Measurements from ENCODE around the gene ASB3. TPM values are rescaled to one million over a fixed set of nuclear protein-coding genes. Genes with fewer than 3 reads are reported as not detected.

Gene ASB3
- total RNA-seq, 1 donor from 2014 or later, result 27.7 TPM

DNA sequence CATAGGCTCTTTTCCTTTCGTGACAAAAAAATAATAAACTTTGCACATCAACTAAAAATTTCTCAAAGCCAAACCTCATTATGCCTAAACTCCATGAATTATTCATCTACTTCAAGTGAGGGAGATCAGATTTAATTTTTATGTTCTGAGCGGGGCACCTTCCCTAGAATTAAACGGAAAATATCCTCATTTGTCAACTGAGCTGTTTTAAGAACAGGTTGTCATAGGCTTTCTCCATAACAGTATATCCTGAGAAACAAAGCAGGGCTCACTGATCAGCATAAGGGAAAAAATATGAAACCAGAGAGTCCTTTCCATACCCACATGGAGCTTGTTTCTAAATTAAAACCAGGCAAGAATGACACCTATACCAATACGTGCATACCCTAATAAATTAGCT lies 150.6 kb downstream of the ASB3 start:
- Histone ChIP-seq H3K4me1 (ENCODE audit: control insufficient read depth in 3 of 3, insufficient read depth in 3 of 3, low read length in 3 of 3) (no peaks in the 10 kb centered on the region), H3K4me3 (ENCODE audit: low read length in 3 of 3) (no peak overlapping the region), H3K27me3 (ENCODE audit: control insufficient read depth in 3 of 3, insufficient read depth in 3 of 3, low read length in 3 of 3) (no peaks in the 10 kb centered on the region), H3K36me3 (ENCODE audit: control insufficient read depth in 3 of 3, insufficient read depth in 3 of 3, low read length in 3 of 3) (no peaks in the 10 kb centered on the region), H3K9me3 (ENCODE audit: control insufficient read depth in 3 of 3, low read length in 3 of 3) (no peaks in the 10 kb centered on the region), H3K27ac (ENCODE audit: low read depth, low read length) (no peak overlapping the region), H3K9ac (ENCODE audit: low read depth in 1 of 3, low read length in 3 of 3) (no peak overlapping the region)

DNA sequence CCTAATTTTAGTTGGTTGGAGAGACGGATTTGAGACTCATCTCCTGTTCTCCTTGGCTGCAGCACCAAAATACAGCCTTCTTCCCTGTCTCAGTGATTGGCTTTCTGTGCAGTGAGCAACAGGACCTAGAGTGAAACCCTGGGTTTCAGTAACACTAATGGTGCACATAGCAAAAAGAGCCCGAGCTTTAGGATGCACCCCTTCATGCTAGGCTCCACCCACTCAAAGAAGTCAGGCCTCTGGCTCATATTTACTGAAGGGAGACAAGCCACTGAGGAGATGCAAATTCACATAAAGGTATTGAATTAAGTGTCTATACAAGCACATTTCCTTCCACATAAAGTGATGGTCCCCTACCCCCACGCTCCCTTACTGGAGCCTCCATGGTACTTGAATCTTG lies 151.1 kb downstream of the ASB3 start:
- H3K9me3 ChIP-seq (ENCODE audit: control insufficient read depth in 3 of 3, low read length in 3 of 3), result no peaks in the 10 kb centered on the region
- H3K36me3 ChIP-seq (ENCODE audit: control insufficient read depth in 3 of 3, insufficient read depth in 3 of 3, low read length in 3 of 3), result no peaks in the 10 kb centered on the region
- no peak overlapping the region for H3K9ac ChIP-seq (ENCODE audit: low read depth in 1 of 3, low read length in 3 of 3)
- H3K27me3 ChIP-seq (ENCODE audit: control insufficient read depth in 3 of 3, insufficient read depth in 3 of 3, low read length in 3 of 3), result no peaks in the 10 kb centered on the region
- no peaks in the 10 kb centered on the region for H3K4me1 ChIP-seq (ENCODE audit: control insufficient read depth in 3 of 3, insufficient read depth in 3 of 3, low read length in 3 of 3)
- no peak overlapping the region for H3K4me3 ChIP-seq (ENCODE audit: low read length in 3 of 3)
- H3K27ac ChIP-seq (ENCODE audit: low read depth, low read length), result no peak overlapping the region

DNA sequence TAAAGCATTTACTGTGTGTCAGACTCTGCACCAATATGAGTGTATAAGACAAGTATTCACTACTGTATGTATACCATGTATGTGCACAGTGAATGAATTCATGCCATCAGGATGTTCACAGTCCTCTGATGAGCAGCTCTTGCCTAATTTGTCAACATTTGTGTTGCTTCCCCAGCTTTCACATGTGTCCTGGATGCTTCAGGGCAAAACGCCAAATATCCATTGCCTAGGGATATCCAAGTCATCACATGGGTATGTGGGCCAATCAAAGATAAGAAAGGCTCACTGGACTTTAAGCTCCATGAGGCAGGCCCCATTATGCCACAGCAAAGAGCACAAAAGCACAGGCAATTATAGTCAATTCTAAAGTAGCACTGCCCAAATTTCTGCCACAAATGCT lies 153.3 kb downstream of the ASB3 start:
- H3K4me3 ChIP-seq (ENCODE audit: low read length in 3 of 3), result no peak overlapping the region
- H3K27ac ChIP-seq (ENCODE audit: low read depth, low read length), result no peak overlapping the region
- no peaks in the 10 kb centered on the region for H3K9me3 ChIP-seq (ENCODE audit: control insufficient read depth in 3 of 3, low read length in 3 of 3)
- no peaks in the 10 kb centered on the region for H3K4me1 ChIP-seq (ENCODE audit: control insufficient read depth in 3 of 3, insufficient read depth in 3 of 3, low read length in 3 of 3)
- no peak overlapping the region for H3K9ac ChIP-seq (ENCODE audit: low read depth in 1 of 3, low read length in 3 of 3)
- no peaks in the 10 kb centered on the region for H3K36me3 ChIP-seq (ENCODE audit: control insufficient read depth in 3 of 3, insufficient read depth in 3 of 3, low read length in 3 of 3)
- H3K27me3 ChIP-seq (ENCODE audit: control insufficient read depth in 3 of 3, insufficient read depth in 3 of 3, low read length in 3 of 3), result no peaks in the 10 kb centered on the region

DNA sequence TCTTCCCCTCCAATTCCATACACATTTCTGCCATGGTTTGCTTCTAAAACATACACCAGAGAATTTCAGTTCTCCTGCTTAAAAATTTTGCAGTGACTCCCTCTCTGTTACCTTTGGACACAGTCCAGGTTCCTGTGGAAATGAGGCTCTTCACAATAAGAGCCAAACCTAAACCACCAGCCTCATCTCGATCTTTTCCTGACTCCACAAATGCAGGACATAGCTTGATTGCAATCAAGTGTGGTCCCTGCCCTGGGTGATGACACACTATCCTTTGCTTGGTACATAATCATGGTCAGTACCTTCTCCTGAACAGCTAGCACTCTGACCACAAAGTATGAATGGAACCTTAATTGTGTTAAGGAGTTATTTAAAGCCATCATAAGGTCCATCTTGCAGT lies 154.0 kb downstream of the ASB3 start:
- Histone ChIP-seq H3K36me3 (ENCODE audit: control insufficient read depth in 3 of 3, insufficient read depth in 3 of 3, low read length in 3 of 3) (no peaks in the 10 kb centered on the region), H3K9me3 (ENCODE audit: control insufficient read depth in 3 of 3, low read length in 3 of 3) (no peaks in the 10 kb centered on the region), H3K9ac (ENCODE audit: low read depth in 1 of 3, low read length in 3 of 3) (no peak overlapping the region), H3K4me1 (ENCODE audit: control insufficient read depth in 3 of 3, insufficient read depth in 3 of 3, low read length in 3 of 3) (no peaks in the 10 kb centered on the region), H3K27me3 (ENCODE audit: control insufficient read depth in 3 of 3, insufficient read depth in 3 of 3, low read length in 3 of 3) (no peaks in the 10 kb centered on the region), H3K27ac (ENCODE audit: low read depth, low read length) (no peak overlapping the region), H3K4me3 (ENCODE audit: low read length in 3 of 3) (no peak overlapping the region)

DNA sequence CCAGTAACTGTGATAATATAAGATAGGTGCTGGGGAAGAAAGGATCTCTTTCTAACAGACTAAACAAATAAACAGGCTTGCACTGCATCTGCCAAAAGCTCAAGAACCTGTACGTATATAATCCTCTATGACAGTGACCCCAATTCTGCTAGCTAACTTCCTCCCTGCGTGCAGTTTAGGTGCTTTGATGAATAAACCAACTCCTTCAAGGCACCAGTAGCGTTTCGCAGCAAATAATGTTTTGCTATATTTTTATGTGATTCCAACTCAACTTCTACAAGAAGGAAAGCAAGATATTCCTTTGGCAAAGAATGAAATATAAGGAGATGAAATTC lies 154.7 kb downstream of the ASB3 start:
- Histone ChIP-seq H3K36me3 (ENCODE audit: control insufficient read depth in 3 of 3, insufficient read depth in 3 of 3, low read length in 3 of 3) (no peaks in the 10 kb centered on the region), H3K27me3 (ENCODE audit: control insufficient read depth in 3 of 3, insufficient read depth in 3 of 3, low read length in 3 of 3) (no peaks in the 10 kb centered on the region), H3K27ac (ENCODE audit: low read depth, low read length) (no peak overlapping the region), H3K4me3 (ENCODE audit: low read length in 3 of 3) (no peak overlapping the region), H3K9ac (ENCODE audit: low read depth in 1 of 3, low read length in 3 of 3) (no peak overlapping the region), H3K9me3 (ENCODE audit: control insufficient read depth in 3 of 3, low read length in 3 of 3) (no peaks in the 10 kb centered on the region), H3K4me1 (ENCODE audit: control insufficient read depth in 3 of 3, insufficient read depth in 3 of 3, low read length in 3 of 3) (no peaks in the 10 kb centered on the region)

DNA sequence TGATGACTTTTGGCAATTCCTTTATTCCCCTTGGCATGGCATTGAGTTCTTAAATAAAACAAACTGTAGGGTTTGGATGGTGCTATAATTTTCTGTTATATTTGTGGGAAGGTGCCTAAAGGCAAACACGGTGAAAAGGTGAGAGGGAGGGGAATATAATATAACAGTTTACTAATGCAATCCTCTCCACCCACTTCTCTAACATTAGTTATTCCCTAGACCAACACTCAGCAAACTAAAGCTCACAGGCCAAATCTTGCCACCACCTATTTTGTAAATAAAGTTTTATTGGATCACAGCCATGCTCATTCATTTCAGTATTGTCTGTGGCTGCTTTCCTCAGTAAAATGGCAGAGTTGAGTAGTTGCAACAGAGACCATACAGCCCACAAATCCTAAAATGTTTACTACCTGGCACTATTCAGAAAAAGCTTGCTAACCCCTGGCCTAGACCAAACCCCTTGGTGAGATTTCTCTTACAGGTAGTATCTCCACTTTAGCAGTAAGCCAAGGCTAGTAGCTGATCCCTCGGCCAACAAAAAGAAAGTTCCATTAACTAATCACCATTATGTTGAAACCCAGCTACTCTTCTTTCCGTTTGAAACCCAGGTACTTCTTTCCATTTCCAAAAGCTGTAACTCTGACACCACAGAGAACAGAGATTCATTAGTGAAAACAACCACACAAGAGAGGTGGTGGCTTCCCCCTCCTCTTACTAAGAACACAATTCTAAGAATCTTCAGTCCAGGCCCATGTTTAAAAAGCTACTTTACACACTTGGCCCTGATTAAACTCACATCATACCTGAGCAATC lies 155.2 kb downstream of the ASB3 start:
- H3K27ac ChIP-seq (ENCODE audit: low read depth, low read length), result no peak overlapping the region
- H3K4me1 ChIP-seq (ENCODE audit: control insufficient read depth in 3 of 3, insufficient read depth in 3 of 3, low read length in 3 of 3), result no peaks in the 10 kb centered on the region
- no peak overlapping the region for H3K9ac ChIP-seq (ENCODE audit: low read depth in 1 of 3, low read length in 3 of 3)
- no peaks in the 10 kb centered on the region for H3K9me3 ChIP-seq (ENCODE audit: control insufficient read depth in 3 of 3, low read length in 3 of 3)
- no peaks in the 10 kb centered on the region for H3K36me3 ChIP-seq (ENCODE audit: control insufficient read depth in 3 of 3, insufficient read depth in 3 of 3, low read length in 3 of 3)
- no peak overlapping the region for H3K4me3 ChIP-seq (ENCODE audit: low read length in 3 of 3)
- H3K27me3 ChIP-seq (ENCODE audit: control insufficient read depth in 3 of 3, insufficient read depth in 3 of 3, low read length in 3 of 3), result no peaks in the 10 kb centered on the region

DNA sequence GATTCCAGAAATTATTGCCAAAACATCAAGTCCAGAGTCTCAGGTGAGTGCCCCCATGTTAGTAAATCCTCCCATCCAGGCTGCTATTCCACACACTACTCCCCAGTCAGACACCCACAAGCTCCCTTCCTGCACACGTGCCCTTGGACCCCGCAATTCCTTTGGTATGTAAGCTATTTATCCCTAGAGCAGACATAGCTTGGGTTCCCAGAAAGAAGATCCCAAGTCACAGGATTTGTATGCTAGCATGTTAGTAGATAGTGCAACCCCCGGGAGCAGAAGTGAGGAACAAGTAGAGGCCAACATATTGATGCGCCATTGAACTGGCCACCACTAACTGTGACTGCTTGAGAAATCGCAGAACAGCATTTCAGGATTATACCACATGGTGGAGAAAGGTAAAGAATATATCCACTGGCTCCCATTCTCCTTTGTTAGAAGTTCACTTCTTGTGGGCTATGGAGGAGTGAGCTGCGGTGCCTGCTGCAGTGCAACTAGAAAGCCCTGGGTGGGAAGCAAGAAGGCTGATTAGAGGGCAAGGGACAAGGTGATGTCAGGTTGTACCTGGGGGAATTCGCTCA lies 156.6 kb downstream of the ASB3 start:
- no peak overlapping the region for H3K9ac ChIP-seq (ENCODE audit: low read depth in 1 of 3, low read length in 3 of 3)
- no peaks in the 10 kb centered on the region for H3K27me3 ChIP-seq (ENCODE audit: control insufficient read depth in 3 of 3, insufficient read depth in 3 of 3, low read length in 3 of 3)
- no peaks in the 10 kb centered on the region for H3K36me3 ChIP-seq (ENCODE audit: control insufficient read depth in 3 of 3, insufficient read depth in 3 of 3, low read length in 3 of 3)
- no peak overlapping the region for H3K4me3 ChIP-seq (ENCODE audit: low read length in 3 of 3)
- H3K4me1 ChIP-seq (ENCODE audit: control insufficient read depth in 3 of 3, insufficient read depth in 3 of 3, low read length in 3 of 3), result no peaks in the 10 kb centered on the region
- H3K9me3 ChIP-seq (ENCODE audit: control insufficient read depth in 3 of 3, low read length in 3 of 3), result no peaks in the 10 kb centered on the region
- H3K27ac ChIP-seq (ENCODE audit: low read depth, low read length), result no peak overlapping the region

DNA sequence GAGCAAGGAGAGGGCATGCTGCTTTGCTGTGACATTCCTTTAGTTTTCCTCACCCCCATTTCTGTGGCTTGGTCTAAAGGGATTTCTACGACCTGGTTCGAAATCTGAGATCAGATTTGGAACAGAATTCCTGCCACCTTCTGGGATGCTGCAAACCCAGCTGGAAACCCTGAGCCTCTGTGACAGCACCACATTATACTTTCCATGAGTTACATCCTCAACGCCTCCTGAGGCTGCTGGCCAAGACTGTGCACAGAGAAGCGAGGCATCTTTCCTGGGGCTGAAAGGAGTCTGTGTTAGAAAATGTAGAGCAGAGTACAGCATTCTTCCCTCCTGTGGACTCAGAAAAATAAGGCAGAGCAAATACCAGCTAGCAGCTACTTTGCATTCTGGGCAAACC lies 157.3 kb downstream of the ASB3 start:
- H3K9ac ChIP-seq (ENCODE audit: low read depth in 1 of 3, low read length in 3 of 3), result no peak overlapping the region
- no peaks in the 10 kb centered on the region for H3K9me3 ChIP-seq (ENCODE audit: control insufficient read depth in 3 of 3, low read length in 3 of 3)
- H3K27me3 ChIP-seq (ENCODE audit: control insufficient read depth in 3 of 3, insufficient read depth in 3 of 3, low read length in 3 of 3), result no peaks in the 10 kb centered on the region
- H3K4me3 ChIP-seq (ENCODE audit: low read length in 3 of 3), result no peak overlapping the region
- no peak overlapping the region for H3K27ac ChIP-seq (ENCODE audit: low read depth, low read length)
- no peaks in the 10 kb centered on the region for H3K4me1 ChIP-seq (ENCODE audit: control insufficient read depth in 3 of 3, insufficient read depth in 3 of 3, low read length in 3 of 3)
- no peaks in the 10 kb centered on the region for H3K36me3 ChIP-seq (ENCODE audit: control insufficient read depth in 3 of 3, insufficient read depth in 3 of 3, low read length in 3 of 3)

DNA sequence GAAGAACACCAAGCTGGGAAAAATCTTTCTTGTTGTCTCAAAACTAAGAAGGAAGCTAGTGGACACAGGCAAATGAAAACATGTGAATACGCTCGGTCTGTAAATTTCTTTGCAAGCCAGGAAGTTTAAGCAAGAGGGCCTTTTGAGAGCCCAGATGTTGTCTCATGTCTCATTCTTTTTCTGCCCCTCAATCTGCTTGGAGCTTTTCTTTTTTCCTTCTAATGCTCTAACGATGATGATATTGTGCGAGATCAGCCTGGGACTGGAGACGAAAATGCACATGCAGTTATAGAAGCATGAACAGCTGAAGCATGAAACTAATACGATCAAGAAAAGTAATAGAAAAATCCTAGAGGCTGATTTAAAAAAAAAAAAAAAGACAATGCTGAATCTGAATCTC lies 157.8 kb downstream of the ASB3 start:
- Histone ChIP-seq H3K27me3 (ENCODE audit: control insufficient read depth in 3 of 3, insufficient read depth in 3 of 3, low read length in 3 of 3) (no peaks in the 10 kb centered on the region), H3K9ac (ENCODE audit: low read depth in 1 of 3, low read length in 3 of 3) (no peak overlapping the region), H3K27ac (ENCODE audit: low read depth, low read length) (no peak overlapping the region), H3K4me1 (ENCODE audit: control insufficient read depth in 3 of 3, insufficient read depth in 3 of 3, low read length in 3 of 3) (no peaks in the 10 kb centered on the region), H3K9me3 (ENCODE audit: control insufficient read depth in 3 of 3, low read length in 3 of 3) (no peaks in the 10 kb centered on the region), H3K36me3 (ENCODE audit: control insufficient read depth in 3 of 3, insufficient read depth in 3 of 3, low read length in 3 of 3) (no peaks in the 10 kb centered on the region), H3K4me3 (ENCODE audit: low read length in 3 of 3) (no peak overlapping the region)

DNA sequence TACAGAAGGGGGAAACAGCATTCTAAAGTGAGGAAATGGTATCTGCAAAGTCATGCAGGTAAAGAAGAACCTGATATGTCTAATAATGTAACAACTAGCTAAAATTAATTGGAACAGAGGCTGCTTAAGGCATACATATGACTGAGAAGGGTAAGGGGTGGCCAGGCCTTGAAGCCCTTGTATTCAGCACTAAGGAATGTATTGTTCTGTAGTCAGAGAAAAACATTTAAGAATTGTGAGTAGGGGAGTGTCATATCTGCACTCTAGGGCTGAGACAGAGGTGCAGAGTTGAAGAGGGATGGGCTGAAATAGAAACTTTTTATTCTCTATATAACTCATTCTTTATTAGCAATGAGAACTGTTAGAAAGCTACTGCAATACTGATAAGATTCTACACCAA lies 164.6 kb downstream of the ASB3 start:
- Histone ChIP-seq H3K27me3 (ENCODE audit: control insufficient read depth in 3 of 3, insufficient read depth in 3 of 3, low read length in 3 of 3) (no peaks in the 10 kb centered on the region), H3K4me3 (ENCODE audit: low read length in 3 of 3) (no peak overlapping the region), H3K9me3 (ENCODE audit: control insufficient read depth in 3 of 3, low read length in 3 of 3) (no peaks in the 10 kb centered on the region), H3K27ac (ENCODE audit: low read depth, low read length) (no peak overlapping the region), H3K9ac (ENCODE audit: low read depth in 1 of 3, low read length in 3 of 3) (no peak overlapping the region), H3K4me1 (ENCODE audit: control insufficient read depth in 3 of 3, insufficient read depth in 3 of 3, low read length in 3 of 3) (no peaks in the 10 kb centered on the region), H3K36me3 (ENCODE audit: control insufficient read depth in 3 of 3, insufficient read depth in 3 of 3, low read length in 3 of 3) (no peaks in the 10 kb centered on the region)
